HG03565 (cell line): ENCODE measurements around the gene GATAD2B.

Experiments used
- ATAC-seq: cut with Tn5 transposase; IDR thresholded peaks from one replicate; pipeline ENCODE4 v1.9.1; 2021; ENCODE audit warnings: mild to moderate bottlenecking, moderate library complexity; ENCODE audit not compliant: unreplicated experiment

Gene GATAD2B

GRCh38 chr1:153922972-153923925, at the start of gene GATAD2B:
Gene GATAD2B, minus strand, starts transcription at chr1:153922972. Its CDS starts 94,625 bp downstream, at chr1:153828347.
- ATAC-seq: peak; percentile 86

GRCh38 chr1:153970346-153970745, 47.6 kb upstream of the GATAD2B start:
- ATAC-seq: no peak

- no peak for ATAC-seq
These were observed 46.2 kb upstream of the GATAD2B start for GRCh38 chr1:153968972-153969371.

GRCh38 chr1:153968408-153968807, 45.6 kb upstream of the GATAD2B start:
- ATAC-seq: no peak

- no peak for ATAC-seq
These were observed 45.2 kb upstream of the GATAD2B start for GRCh38 chr1:153968000-153968363.

GRCh38 chr1:153967107-153967999, 44.6 kb upstream of the GATAD2B start, which contains the start of gene CREB3L4:
Gene CREB3L4, plus strand, starts transcription at chr1:153967902. Its CDS starts 624 bp downstream, at chr1:153968526.
- peak; percentile 66 for ATAC-seq

- no peak for ATAC-seq
These were observed 41.1 kb upstream of the GATAD2B start for GRCh38 chr1:153963850-153964331.

- peak; percentile 33 for ATAC-seq
These were observed 40.5 kb upstream of the GATAD2B start, which contains the start of gene SLC39A1 for GRCh38 chr1:153963030-153963849. Gene SLC39A1, minus strand, starts transcription at chr1:153963537. Its CDS starts 822 bp downstream, at chr1:153962715.

- no peak for ATAC-seq
These were observed 39.6 kb upstream of the GATAD2B start for GRCh38 chr1:153962088-153963029.

- ATAC-seq: no peak
These were observed 38.6 kb upstream of the GATAD2B start for GRCh38 chr1:153961421-153961820.

GRCh38 chr1:153960206-153960605, 37.4 kb upstream of the GATAD2B start:
- no peak for ATAC-seq

GRCh38 chr1:153959454-153959853, 36.7 kb upstream of the GATAD2B start:
- no peak for ATAC-seq

GRCh38 chr1:153958961-153959260, 36.1 kb upstream of the GATAD2B start:
- no peak for ATAC-seq

- peak; percentile 72 for ATAC-seq
These were observed 35.6 kb upstream of the GATAD2B start, which contains the start of gene CRTC2 for GRCh38 chr1:153958111-153958960. Gene CRTC2, minus strand, starts transcription at chr1:153958612. Its CDS starts 115 bp downstream, at chr1:153958497.

GRCh38 chr1:153957744-153958110, 35.0 kb upstream of the GATAD2B start:
- no peak for ATAC-seq

GRCh38 chr1:153956997-153957715, 34.4 kb upstream of the GATAD2B start:
- ATAC-seq: no peak

GRCh38 chr1:153954826-153955225, 32.1 kb upstream of the GATAD2B start:
- no peak for ATAC-seq
